PC-9 (cell line): ENCODE data around the gene SLC38A10. TPM values are rescaled to one million over a fixed set of nuclear protein-coding genes. Genes with fewer than 3 reads are reported as not detected.

Experiments used
- BruUV-seq: library from RNA; stranded (reverse); fragments of 400-500 nt; replicated peaks from 2 replicates; lab custom pipeline; 2021; lab: Mats Ljungman, UMichigan
- CTCF ChIA-PET: fragments of 300-600 bp; sonication (Branson Sonifier 250); formaldehyde crosslinking; loops from one replicate; lab custom pipeline; 2022; ENCODE audit warnings: antibody characterized with exemption; lab: Charles Lee
- POLR2A ChIA-PET: fragments of 300-600 bp; sonication (Branson Sonifier 250); formaldehyde crosslinking; loops from one replicate; lab custom pipeline; 2022; ENCODE audit warnings: antibody characterized with exemption; ENCODE audit not compliant: unreplicated experiment; lab: Charles Lee
- DNase-seq, 2 experiments: peaks; one replicate each; pipeline versions ENCODE4 v3.0.0 to v3.0.0-alpha.2; 2015 to 2022; ENCODE audit warnings: mixed read lengths in 1 of 2
- H2AFZ ChIP-seq: fragments of 200-600 bp; sonication (generic); 2 replicates; pipeline ENCODE4 v1.8.1; 2017; ENCODE audit warnings: antibody characterized with exemption
- H3F3A ChIP-seq: fragments of 200-600 bp; sonication (generic); 2 replicates; pipeline ENCODE4 v1.8.1; 2017; ENCODE audit warnings: antibody characterized with exemption, mild to moderate bottlenecking, low read depth; ENCODE audit not compliant: insufficient read depth
- H3K27ac ChIP-seq: fragments of 200-600 bp; sonication (generic); 2 replicates; pipeline ENCODE4 v1.6.1; 2016; ENCODE audit warnings: mixed run types
- H3K27me3 ChIP-seq: fragments of 200-600 bp; sonication (generic); 2 replicates; pipeline ENCODE4 v1.6.1; 2016; ENCODE audit warnings: low read depth, mixed run types; ENCODE audit not compliant: insufficient read depth
- H3K36me3 ChIP-seq: fragments of 200-600 bp; sonication (generic); 2 replicates; pipeline ENCODE4 v1.6.1; 2016; ENCODE audit warnings: low read depth, mixed run types
- H3K4me1 ChIP-seq: fragments of 200-600 bp; sonication (generic); replicated peaks from 2 replicates; pipeline ENCODE4 v1.6.1; 2016; ENCODE audit warnings: mixed run types; ENCODE audit not compliant: insufficient read depth
- H3K4me2 ChIP-seq: fragments of 200-600 bp; sonication (generic); 2 replicates; pipeline ENCODE4 v1.6.1; 2017; ENCODE audit warnings: mixed run types
- H3K4me3 ChIP-seq: fragments of 200-600 bp; sonication (generic); 2 replicates; pipeline ENCODE4 v1.6.1; 2016; ENCODE audit warnings: mixed run types
- H3K79me2 ChIP-seq: fragments of 200-600 bp; sonication (generic); 2 replicates; pipeline ENCODE4 v1.6.1; 2017; ENCODE audit warnings: low read depth, mixed run types
- H3K9me2 ChIP-seq: fragments of 200-600 bp; sonication (generic); 2 replicates; pipeline ENCODE4 v1.8.1; 2017; ENCODE audit warnings: mild to moderate bottlenecking; ENCODE audit not compliant: insufficient read depth
- H3K9me3 ChIP-seq: fragments of 200-600 bp; sonication (generic); 2 replicates; pipeline ENCODE4 v1.8.1; 2016; ENCODE audit warnings: low read depth; ENCODE audit not compliant: insufficient read depth
- H4K20me1 ChIP-seq: fragments of 200-600 bp; sonication (generic); 2 replicates; pipeline ENCODE4 v1.8.1; 2017; ENCODE audit not compliant: insufficient read depth
- EZH2 ChIP-seq: fragments of 200-600 bp; sonication (generic); IDR thresholded peaks from 2 replicates; pipeline ENCODE4 v1.8.0; 2017; ENCODE audit warnings: antibody characterized with exemption, low read depth
- intact Hi-C: fragments of 100-400 bp; cut with micrococcal nuclease; formaldehyde crosslinking; loops from one replicate; pipeline ENCODE4 v1.10.0; 2022; ENCODE audit not compliant: unreplicated experiment
- total RNA-seq: library from RNA; stranded (reverse); gene quantifications from 2 replicates; pipeline ENCODE4 v1.2.3, GENCODE V29; 2021
- TF ChIP-seq, protein P1 (sequence below): fragments of 200-600 bp; sonication (generic); conservative IDR thresholded peaks from 2 replicates; pipeline ENCODE4 v1.6.1; 2017; ENCODE audit warnings: mixed run types, antibody characterized with exemption, mild to moderate bottlenecking, moderate library complexity

The SLC38A10 gene
- total RNA-seq, 1 experiment from 2014 or later, result 127 TPM

DNA sequence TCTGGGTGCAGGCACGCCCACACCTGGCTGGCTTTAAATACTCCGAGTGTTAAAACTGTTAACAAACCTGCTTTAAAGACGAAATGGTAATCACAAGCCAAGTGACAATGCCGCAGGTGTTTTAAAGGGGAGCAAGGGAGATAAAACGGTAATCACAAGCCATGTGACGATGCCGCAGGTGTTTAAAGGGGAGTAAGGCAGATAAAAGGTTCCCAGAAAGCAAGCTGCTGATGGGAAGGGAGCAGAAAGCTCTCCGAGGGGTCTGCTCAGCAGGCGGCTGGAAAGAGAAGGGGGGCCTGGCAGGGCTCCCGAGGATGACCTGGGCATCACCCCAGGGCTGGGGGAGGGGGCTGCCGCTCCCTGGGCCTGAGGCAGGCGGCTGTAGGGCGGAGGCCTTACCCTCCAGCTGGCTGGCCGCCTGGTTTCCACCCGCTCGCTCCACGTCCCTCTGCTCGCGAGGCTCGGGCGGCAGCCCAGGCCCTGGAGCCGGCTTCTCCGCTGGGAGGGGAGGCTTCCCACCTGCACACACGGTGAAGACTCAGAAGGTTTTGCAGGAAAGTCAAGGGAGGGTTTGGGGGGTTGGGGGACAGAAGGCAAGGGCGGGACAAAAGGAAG, 43.9 kb downstream of the SLC38A10 start:
- Histone ChIP-seq H2AFZ (no peak overlapping the region), H3K4me2 (no peak overlapping the region), H4K20me1 (no peaks in the 10 kb centered on the region), H3K36me3 (no peaks in the 10 kb centered on the region), H3K4me3 (no peak overlapping the region), H3K27me3 (no peaks in the 10 kb centered on the region), H3K79me2 (no peaks in the 10 kb centered on the region), H3K4me1 (no peaks in the 10 kb centered on the region), H3F3A (no peaks in the 10 kb centered on the region; the same call in 1 of the 2 replicates), H3K9me2 (no peaks in the 10 kb centered on the region), H3K9me3 (no peaks in the 10 kb centered on the region), H3K27ac (no peak overlapping the region)
- no peak for DNase-seq
- intact Hi-C loops, result loop anchor here (5.0 kb wide), 1 partner anchor 146 kb away; the partner anchor contains the start of gene BAHCC1
- ChIA-PET POLR2A (no interaction called here), CTCF (no interaction called here)
- no peak for TF ChIP-seq EZH2
- TF ChIP-seq, protein P1, sequence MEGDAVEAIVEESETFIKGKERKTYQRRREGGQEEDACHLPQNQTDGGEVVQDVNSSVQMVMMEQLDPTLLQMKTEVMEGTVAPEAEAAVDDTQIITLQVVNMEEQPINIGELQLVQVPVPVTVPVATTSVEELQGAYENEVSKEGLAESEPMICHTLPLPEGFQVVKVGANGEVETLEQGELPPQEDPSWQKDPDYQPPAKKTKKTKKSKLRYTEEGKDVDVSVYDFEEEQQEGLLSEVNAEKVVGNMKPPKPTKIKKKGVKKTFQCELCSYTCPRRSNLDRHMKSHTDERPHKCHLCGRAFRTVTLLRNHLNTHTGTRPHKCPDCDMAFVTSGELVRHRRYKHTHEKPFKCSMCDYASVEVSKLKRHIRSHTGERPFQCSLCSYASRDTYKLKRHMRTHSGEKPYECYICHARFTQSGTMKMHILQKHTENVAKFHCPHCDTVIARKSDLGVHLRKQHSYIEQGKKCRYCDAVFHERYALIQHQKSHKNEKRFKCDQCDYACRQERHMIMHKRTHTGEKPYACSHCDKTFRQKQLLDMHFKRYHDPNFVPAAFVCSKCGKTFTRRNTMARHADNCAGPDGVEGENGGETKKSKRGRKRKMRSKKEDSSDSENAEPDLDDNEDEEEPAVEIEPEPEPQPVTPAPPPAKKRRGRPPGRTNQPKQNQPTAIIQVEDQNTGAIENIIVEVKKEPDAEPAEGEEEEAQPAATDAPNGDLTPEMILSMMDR, result no peak
- BruUV-seq, result no TSS peak

DNA sequence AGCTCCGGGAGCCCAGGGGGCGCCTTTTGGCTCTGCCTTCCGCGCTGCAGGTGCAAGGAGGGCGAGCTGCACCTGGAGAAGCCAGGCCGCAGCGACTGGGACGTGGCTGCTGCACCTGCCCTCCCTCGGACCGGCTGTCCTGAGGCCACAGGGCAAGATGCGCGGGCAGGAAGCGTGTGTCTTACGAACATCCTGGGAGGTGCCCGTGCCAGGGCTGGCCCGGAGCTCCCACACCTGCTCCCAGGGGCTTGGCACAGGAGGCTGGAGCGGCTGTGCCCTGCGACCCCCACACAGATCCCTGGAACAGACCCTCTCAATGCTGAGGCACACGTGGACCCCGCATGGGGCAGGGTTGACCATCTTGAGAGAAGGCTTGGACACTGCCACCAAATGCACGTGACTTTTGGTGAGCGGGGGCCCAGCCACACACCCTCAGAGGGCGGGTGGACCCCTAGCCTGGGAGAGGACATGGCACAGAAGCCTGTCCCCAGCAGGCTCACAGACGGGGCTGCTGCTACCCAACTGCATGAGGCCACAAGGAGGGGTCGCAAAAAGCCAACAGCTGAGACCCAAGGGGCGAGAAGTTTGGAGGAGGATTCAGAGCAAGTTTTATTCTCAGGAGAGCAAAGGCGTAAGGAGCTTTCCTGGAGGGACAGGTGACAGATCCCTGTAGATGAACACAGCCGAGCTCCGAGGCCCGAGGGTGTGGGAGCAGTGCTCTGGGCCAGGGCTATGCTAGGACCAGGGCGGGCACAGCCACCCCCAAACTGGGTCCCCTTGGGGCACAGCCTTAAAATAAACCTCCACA, 44.6 kb downstream of the SLC38A10 start:
- no peak for DNase-seq
- Histone ChIP-seq H3K27me3 (no peaks in the 10 kb centered on the region), H3K27ac (no peak overlapping the region), H3K4me3 (no peak overlapping the region), H2AFZ (no peak overlapping the region), H3K9me2 (no peaks in the 10 kb centered on the region), H3K9me3 (no peaks in the 10 kb centered on the region), H3K79me2 (no peaks in the 10 kb centered on the region), H3K4me2 (no peak overlapping the region), H3F3A (no peaks in the 10 kb centered on the region; the same call in 1 of the 2 replicates), H3K4me1 (no peaks in the 10 kb centered on the region), H4K20me1 (no peaks in the 10 kb centered on the region), H3K36me3 (no peaks in the 10 kb centered on the region)
- intact Hi-C loops, result loop anchor here (5.0 kb wide), 1 partner anchor 147 kb away; the partner anchor contains the start of gene BAHCC1
- ChIA-PET POLR2A (no interaction called here), CTCF (interaction anchor here (0.6 kb wide), 1 partner anchor 576 kb away, joined by 3 read pairs; no protein-coding TSS in a partner anchor)
- TF ChIP-seq, protein P1, result no peak
- TF ChIP-seq EZH2, result no peak
- no TSS peak for BruUV-seq

DNA sequence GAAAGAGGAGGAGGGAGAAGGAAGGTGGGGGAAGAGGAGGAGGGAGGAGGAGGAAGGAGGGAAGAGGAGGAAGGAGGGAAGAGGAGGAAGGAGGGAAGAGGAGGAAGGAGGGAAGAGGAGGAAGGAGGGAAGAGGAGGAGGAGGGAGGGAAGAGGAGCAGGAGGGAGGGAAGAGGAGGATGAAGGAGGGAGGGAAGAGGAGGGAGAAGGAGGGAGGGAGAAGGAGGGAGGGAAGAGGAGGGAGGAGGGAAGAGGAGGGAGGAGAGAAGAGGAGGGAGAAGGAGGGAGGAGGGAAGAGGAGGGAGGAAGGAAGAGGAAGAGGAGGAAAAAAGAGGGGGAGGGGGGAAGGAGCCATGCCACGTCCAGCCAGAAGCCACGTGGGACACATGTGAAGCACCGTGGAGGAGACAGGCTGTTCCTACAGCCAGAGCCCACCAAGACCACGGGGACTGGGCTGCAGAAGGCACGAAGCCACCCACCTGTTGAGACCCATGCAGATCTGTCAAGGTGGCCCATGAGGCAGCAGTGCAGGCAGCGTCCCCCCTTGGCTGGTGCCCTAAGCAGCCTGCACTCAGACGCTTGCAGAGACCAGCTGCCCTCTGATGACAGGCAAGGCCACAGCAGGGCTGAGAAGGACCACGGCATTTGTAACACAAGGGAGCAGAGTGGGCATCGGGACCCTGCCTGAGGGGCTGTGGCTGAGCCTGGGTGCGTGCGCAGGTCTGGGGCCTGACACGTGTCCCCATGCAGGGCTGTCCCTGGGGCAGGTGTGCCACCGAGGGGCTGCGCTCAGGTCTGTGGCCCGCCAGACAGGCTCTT, 45.7 kb downstream of the SLC38A10 start:
- no peak overlapping the region for H3K4me2 ChIP-seq
- ChIA-PET CTCF (no interaction called here), POLR2A (no interaction called here)
- no peaks in the 10 kb centered on the region for H3K9me2 ChIP-seq
- no peak for DNase-seq
- no peak overlapping the region for H2AFZ ChIP-seq
- peaks cover 4% of the 10 kb centered on the region; the same call in 1 of the 2 replicates for H3F3A ChIP-seq
- no peaks in the 10 kb centered on the region for H3K4me1 ChIP-seq
- H4K20me1 ChIP-seq, result no peaks in the 10 kb centered on the region
- no peaks in the 10 kb centered on the region for H3K27me3 ChIP-seq
- intact Hi-C loops, result loop anchor here (5.0 kb wide), 1 partner anchor 148 kb away; the partner anchor contains the start of gene BAHCC1
- H3K9me3 ChIP-seq, result no peaks in the 10 kb centered on the region
- no peak overlapping the region for H3K27ac ChIP-seq
- no peak for TF ChIP-seq EZH2
- TF ChIP-seq, protein P1, result no peak
- H3K4me3 ChIP-seq, result no peak overlapping the region
- BruUV-seq, result no TSS peak
- H3K79me2 ChIP-seq, result no peaks in the 10 kb centered on the region
- no peaks in the 10 kb centered on the region for H3K36me3 ChIP-seq
